GM21737 (cell line): ENCODE results near the gene RYR2.
"Not testable (repeated sequence)": the region's sequence is repeated elsewhere in the genome, so short reads cannot be mapped to it uniquely, and the experiment has no call there.

Source experiments
- ATAC-seq: cut with Tn5 transposase; IDR thresholded peaks from one replicate; pipeline ENCODE4 v1.9.1; 2021; ENCODE audit warnings: mild to moderate bottlenecking, moderate library complexity; ENCODE audit not compliant: unreplicated experiment

The RYR2 gene

DNA sequence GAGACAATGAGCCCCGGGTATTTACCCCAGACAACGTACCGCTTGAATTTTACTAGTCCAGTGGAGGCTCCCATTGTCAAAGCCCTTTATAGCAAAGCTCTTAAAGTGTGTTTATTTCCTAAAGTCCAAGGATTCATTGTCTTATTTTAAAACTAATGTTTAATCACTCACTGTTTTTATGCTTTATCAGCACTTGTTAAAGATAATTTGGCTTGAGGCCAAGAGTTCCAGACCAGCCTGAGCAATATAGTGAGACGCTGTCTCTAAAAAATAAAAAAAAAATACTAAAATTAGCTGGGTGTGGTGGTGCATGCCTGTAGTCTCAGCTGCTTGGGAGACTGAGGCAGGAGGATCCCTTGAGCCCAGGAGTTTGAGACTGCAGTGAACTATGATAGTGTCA is 202.8 kb downstream of the RYR2 start:
- ATAC-seq, result no peak

DNA sequence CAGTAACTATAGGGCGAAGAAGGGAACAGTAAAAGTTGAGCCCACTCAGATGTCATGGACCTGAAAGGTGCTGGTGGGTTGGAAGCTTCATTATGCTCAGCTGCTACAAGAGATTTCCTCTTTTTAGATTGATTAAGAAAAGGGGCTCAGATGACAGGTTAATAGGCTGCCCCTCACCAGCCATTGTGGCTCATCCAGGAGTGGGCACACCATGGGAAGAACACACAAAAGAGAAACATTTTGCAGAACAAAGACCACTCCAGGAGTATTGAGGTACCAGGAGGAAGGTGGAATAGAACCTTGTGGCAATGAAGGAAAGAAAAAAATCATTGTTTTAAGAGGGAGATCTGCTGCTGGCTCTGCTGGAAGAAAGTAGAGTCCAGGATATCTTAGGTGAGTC is 205.5 kb downstream of the RYR2 start:
- ATAC-seq, result no peak

DNA sequence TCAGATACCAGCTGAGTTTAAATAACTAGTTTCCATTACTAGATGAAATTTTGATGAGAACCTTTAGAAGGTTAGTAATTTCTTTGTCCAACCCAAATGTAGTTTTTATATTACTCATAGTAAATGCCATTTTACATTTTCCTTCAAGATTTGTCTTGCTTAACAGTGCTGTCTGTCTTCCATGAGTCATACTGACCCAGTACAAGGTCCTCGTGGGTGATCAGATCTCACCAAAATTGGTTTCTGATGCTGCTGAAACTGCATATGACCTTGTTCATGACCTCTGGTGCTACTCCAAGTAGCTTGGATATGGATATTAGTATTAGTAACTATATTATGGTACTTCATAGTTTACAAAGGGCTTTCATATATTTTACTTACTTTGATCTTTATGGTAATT is 207.1 kb downstream of the RYR2 start:
- no peak for ATAC-seq

- no peak for ATAC-seq
These were observed 208.1 kb downstream of the RYR2 start for GRCh38 chr1:237250055-237250454.

DNA sequence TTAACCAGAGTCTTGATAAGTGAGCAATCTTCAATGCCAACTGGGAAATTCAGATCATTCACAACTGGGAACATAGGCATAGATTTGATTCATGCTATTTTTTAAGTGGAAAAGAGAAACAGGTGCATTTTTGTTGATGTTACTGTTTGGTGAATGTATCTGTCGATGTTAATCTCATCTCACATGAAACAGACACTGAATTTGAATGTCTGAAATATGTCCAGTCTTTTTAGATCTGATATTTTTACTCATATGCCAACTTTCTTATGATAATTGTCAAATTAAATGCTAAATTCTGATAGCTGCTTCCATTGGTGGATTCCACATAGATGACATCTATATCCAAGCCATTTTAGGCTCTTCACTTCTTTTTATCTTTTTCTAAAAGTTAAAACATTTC is 213.1 kb downstream of the RYR2 start:
- ATAC-seq, result no peak

- no peak for ATAC-seq
These were observed 216.9 kb downstream of the RYR2 start for GRCh38 chr1:237258871-237259270.

DNA sequence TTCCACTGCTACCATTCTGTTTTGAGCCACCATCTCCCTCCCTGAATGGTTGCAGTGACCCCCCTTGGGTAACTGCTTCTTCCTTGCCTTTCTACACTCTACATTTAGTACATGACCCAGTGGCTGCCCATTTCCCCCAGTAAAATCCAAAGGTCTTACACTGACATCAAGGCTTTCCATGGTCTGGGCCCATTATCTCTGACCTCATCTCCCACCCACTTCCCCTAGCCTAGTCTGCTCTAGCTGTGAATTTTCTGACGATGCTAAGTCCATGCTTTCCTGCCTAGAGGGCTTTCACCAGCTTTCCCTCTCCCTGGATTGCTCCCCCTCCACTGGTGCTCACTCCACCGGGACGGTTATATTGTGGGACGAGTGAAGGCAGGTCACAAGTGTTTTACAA is 219.2 kb downstream of the RYR2 start:
- no peak for ATAC-seq

- no peak for ATAC-seq
These were observed 225.8 kb downstream of the RYR2 start for GRCh38 chr1:237267743-237268142.

DNA sequence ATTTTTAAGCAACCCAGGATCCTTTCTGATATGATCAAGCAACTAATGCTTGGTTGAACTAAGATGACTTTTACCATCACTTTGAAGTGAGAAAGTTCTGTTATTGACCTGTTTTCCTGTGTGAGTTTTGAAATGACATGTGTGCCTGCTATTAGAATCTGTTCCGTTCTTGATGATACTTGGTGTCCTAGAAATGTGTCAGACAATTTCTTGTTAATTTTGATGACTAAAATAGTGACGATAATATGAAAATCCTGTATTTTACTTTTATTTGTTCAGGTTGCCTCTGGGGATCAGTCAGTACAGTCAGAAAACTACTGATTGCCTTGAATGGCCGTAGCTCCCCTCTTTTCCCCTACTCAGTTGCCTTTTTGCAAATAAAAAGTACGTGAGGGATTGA is 228.0 kb downstream of the RYR2 start:
- ATAC-seq, result no peak

DNA sequence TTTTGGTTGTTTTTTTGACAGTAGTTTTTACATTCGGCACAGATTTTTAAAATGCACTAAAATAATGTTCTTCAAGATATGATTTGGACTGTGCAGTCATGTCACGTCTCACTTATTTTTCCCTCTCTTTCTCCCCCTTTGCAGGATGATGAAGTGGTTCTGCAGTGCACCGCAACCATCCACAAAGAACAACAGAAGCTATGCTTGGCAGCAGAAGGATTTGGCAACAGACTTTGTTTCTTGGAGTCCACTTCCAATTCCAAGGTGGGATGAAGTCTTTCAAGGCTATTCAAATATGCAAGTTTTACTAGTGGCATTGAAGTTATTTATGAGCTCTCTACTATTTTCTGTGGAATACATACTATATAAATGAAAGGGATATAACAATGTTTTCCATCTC is 228.4 kb downstream of the RYR2 start:
- no peak for ATAC-seq

- ATAC-seq, result not testable (repeated sequence)
These were observed 236.0 kb downstream of the RYR2 start for GRCh38 chr1:237277994-237278393.

- ATAC-seq, result no peak
These were observed 237.6 kb downstream of the RYR2 start for GRCh38 chr1:237279629-237280028.

GRCh38 chr1:237281481-237281880 is 239.5 kb downstream of the RYR2 start:
- no peak for ATAC-seq

DNA sequence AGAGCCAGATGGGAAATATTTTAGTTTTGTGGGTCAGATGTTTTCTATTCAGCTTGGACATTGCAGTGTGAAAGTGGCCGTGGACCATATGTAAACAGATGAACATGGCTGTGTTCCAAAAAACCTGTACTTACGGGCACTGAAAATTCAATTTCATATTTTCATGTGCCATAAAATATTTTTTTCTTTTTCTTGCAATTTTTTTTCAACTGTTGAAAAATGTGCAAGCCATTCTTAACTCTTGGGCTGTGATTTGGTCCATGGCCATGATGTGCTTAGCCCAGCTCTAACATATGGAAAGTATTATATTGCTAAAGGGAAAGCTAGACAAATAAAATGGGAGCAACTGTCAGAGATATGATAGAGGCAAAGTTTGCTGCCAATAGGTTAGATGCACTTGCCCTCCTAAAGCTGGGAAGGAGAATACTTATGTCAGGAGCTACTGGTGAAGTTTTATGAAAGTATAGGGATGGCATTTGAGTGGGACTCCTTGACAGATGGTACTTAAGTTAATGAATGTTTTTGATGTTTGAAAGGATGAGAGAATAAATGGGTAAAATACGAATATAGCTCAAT is 240.3 kb downstream of the RYR2 start:
- ATAC-seq, result no peak

- no peak for ATAC-seq
These were observed 246.0 kb downstream of the RYR2 start for GRCh38 chr1:237287876-237288521.

- ATAC-seq, result no peak
These were observed 251.8 kb downstream of the RYR2 start for GRCh38 chr1:237293804-237294203.

DNA sequence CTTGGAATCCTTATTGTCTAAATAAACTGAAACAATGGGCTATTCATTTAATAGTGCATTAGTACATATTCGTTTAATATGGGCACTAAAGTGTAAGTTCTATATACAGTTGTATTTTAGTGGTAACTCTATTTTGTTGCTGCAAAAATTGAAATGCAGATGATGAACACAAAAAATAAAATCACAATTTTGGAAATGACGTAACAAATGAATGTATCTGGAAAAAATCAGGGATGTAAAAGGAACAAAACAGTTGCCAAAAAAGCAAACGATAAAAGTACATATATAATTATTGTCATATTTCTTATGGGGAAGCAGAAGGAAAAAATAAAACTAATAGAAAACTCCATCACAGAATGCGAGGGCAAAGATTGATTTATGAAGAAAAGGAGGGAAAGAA is 254.9 kb downstream of the RYR2 start:
- no peak for ATAC-seq

DNA sequence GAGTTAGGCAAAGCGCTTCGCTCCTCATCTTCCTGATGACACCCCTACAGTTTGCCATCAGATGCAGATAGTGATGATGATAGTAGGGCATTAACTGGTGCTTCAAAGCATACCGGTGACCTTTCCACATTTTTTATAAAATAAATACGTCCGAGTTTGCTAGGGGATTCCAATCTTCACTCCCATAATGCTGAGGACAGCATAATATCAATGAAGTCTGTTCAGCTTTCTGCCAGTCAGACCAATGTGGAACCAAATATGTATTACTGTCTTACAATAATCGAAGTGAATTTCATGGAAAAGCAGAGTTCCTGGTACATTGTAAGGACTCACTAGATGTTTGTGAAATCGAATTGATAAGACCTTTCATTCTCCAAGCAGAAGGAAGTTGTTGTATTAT is 258.7 kb downstream of the RYR2 start:
- ATAC-seq, result no peak

GRCh38 chr1:237303929-237304328 is 261.9 kb downstream of the RYR2 start:
- ATAC-seq, result no peak

DNA sequence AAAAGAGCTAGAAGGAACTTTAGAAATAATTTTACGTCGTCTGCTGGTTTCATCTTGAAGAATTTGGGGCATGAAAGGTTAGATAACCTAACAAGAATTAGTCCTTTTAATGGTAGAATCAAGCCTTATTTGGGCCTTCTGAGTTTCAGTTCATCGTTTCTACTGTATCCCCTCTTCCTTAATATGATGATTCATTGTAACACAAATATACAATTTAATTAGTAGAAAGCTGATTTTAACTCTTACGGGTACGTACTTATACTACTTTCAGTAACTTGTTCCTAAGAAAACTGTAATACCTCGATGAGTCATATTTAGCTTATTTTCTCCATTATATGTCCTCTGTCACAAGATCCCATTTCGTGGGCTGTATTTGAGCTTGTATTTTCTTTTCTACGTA is 264.7 kb downstream of the RYR2 start:
- no peak for ATAC-seq

GRCh38 chr1:237309595-237310118 is 267.7 kb downstream of the RYR2 start:
- ATAC-seq, result no peak

- no peak for ATAC-seq
These were observed 274.4 kb downstream of the RYR2 start for GRCh38 chr1:237316352-237316751.

GRCh38 chr1:237318748-237319147 is 276.8 kb downstream of the RYR2 start:
- no peak for ATAC-seq
